NCI-H82 treated with DMSO at 0.1 percent for 48 hours (cell line): Measurements from ENCODE around the gene ADIPOR1.
"Not testable (repeated sequence)": the region's sequence is repeated elsewhere in the genome, so short reads cannot be mapped to it uniquely, and the experiment has no call there.

Experiments used
- DNase-seq: peaks from one replicate; lab custom pipeline; 2025; ENCODE audit not compliant: unreplicated experiment; lab: John Stamatoyannopoulos, UW

ADIPOR1 gene

DNA sequence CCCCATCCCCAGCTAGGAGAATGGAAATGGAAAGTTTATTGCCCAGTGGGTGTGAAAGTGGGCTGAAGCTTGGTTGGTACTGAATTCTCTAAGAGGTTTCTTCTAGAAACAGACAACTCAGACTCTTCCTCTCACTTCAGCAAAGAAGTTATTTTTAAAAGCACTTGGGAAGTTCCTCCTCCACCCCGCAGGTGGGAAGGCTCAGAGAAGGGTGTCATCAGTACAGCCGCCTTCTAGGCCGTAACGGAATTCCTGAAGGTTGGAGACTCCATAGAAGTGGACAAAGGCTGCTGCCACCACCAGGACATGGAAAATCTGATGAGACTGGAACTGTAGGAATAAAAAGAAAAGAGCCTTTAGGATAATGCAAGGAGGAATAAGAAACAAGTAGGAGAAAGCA is 16.7 kb downstream of the ADIPOR1 start:
- DNase-seq = no peak

GRCh38 chr1:202940561-202940960 is 17.6 kb downstream of the ADIPOR1 start:
- no peak for DNase-seq

GRCh38 chr1:202938287-202938925 is 19.7 kb downstream of the ADIPOR1 start:
- DNase-seq = no peak

- not testable (repeated sequence) for DNase-seq
Measured at GRCh38 chr1:202936409-202936808, 21.7 kb downstream of the ADIPOR1 start.

- no peak for DNase-seq
Measured at GRCh38 chr1:202935844-202936243, 22.3 kb downstream of the ADIPOR1 start.

- DNase-seq = no peak
Measured at GRCh38 chr1:202934755-202935154, 23.4 kb downstream of the ADIPOR1 start.

- no peak for DNase-seq
Measured at GRCh38 chr1:202932476-202932875, 25.6 kb downstream of the ADIPOR1 start.

GRCh38 chr1:202926581-202927491 is 31.3 kb downstream of the ADIPOR1 start, which contains the start of gene KLHL12:
KLHL12 (minus strand) TSS chr1:202927234; CDS start chr1:202925162, 2,072 bp downstream.
- peak; percentile 97 for DNase-seq

GRCh38 chr1:202923533-202923932 is 34.6 kb downstream of the ADIPOR1 start:
- no peak for DNase-seq

- DNase-seq = no peak
Measured at GRCh38 chr1:202919615-202920014, 38.5 kb downstream of the ADIPOR1 start.

DNA sequence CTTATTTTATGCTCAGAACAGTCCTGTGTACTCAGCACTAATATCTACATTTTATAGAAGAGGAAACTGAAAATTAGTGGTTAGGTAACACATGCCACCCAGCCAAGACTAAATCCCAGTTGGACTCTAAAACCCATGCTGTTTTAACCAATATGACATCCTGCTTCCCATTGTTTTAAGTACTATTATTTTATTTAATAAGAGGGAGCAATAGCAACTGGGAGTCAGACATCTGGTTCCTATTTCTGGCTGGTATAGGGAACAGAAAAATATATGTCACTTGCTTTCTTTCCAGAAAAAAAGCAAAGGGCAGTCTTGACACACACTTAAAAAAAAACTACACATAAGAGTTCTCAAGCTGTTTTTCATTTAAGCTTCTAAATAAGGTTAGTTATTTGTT is 43.0 kb downstream of the ADIPOR1 start:
- DNase-seq = no peak

DNA sequence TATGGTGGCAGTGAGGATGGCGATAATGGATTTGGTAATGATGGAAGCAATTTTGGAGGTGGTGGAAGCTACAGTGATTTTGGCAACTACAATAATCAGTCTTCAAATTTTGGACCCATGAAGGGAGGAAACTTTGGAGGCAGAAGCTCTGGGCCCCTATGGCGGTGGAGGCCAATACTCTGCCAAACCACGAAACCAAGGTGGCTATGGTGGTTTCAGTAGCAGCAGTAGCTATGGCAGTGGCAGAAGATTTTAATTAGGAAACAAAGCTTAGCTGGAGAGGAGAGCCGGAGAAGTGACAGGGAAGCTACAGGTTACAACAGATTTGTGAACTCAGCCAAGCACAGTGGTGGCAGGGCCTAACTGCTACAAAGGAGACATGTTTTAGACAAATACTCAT is 45.6 kb downstream of the ADIPOR1 start:
- not testable (repeated sequence) for DNase-seq

DNA sequence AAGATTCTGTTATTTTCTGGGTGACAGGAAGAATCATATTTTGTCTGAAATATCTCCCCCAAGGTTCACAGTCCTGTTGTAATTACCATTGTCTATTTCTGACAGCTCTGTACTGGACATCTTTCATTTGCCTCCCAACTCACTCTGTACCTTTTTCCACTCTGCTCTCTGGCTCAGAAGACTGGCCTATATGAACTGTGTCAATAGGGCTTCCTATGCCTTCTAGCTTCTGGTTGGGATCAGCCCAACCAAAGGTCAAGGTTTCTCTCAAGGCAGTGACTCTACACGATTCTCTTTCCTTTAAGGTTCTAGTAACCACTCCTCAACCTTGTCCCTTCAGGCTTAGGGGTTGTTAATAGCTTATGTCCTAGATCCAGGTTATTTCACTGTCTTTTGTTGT is 48.6 kb downstream of the ADIPOR1 start:
- no peak for DNase-seq

DNA sequence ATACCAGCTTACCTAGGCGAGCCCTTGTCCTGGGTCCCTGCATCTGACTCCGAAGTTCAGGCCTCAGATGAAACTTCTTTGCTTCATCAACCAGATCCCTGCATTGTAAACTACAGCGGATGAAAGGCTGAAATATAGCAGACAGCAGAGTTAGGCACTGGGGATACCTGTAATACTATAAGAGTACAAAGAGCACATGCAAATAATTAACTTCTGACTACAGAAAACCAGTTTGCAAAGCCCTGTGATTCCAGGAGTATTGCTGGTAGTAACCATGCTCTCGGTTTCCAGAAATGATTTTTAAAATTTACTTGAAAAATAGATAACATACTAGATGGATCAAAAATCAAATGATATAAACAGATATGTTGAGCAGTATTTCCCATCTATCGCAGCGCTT is 49.1 kb downstream of the ADIPOR1 start:
- no peak for DNase-seq

DNA sequence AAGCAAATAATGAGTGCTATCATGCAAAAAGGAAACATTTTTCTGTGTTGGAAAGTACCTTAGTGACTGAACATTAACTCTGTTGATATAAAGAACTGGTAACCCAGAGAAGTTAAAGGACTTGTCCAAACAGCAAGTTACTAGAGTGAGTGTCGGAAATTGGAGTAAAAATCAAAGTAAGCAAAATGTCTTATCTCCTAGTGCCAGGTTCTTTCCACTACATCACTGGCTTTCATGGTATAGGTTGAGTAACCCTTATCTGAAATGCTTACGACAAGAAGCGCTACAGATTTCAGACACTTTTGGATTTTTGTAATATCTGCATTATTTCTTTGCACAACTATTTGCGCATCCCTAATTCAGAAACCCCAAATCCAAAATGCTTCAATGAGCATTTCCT is 52.8 kb downstream of the ADIPOR1 start:
- no peak for DNase-seq

GRCh38 chr1:202903808-202904207 is 54.3 kb downstream of the ADIPOR1 start:
- not testable (repeated sequence) for DNase-seq

DNA sequence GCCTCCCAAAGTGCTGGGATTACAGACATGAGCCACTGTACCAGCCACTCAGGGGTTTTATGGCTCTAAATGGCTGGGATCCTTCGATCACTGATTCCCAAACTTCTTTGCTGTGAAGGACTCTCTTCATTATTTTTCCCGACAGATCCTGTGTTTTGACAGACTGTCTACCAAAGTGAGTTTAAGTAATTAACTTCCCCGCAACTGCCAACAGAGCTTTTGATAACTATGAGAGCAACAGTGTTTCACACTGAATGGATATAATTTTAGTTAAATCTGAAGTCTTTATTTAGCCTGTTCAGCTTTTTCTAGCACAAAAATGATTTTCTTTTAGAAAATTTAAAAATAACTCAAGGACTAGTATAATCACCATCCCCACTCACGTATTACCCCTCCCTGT is 56.6 kb downstream of the ADIPOR1 start:
- DNase-seq = no peak

DNA sequence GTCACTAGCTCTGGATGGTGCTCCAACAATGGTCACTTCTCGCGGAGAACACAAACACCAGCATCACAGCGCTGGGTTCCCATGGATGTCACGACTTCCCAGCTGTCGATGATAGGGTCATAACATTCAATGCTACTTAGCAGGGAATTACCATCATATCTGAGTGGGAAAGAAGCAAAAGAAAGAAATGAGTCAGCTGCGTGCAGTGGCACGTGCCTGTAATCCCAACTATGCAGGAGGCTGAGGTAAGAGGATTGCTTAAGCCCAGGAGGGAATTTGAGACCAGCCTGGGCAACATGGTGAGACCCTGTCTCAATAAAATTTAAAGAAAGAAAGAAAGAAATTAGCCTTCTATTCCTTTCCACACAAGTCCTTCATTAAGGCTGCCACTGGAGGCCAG is 65.6 kb downstream of the ADIPOR1 start:
- DNase-seq = no peak
